HEK293 (cell line): Measurements from ENCODE around the gene UTP14A.
A peak's percentile ranks its signal among the peaks of the same experiment; 100 is the strongest.

Experiments
- CTCF ChIA-PET: fragments of 350-600 bp; formaldehyde crosslinking; extraction: SDS; loops from one replicate; lab custom pipeline; 2021; ENCODE audit warnings: antibody characterized with exemption; lab: Yijun Ruan, JAX
- POLR2A ChIA-PET: fragments of 300-600 bp; formaldehyde crosslinking; extraction: SDS; loops from one replicate; lab custom pipeline; 2020; ENCODE audit warnings: antibody characterized with exemption, inconsistent platforms; lab: Yijun Ruan, JAX
- H3K27ac ChIP-seq: fragments of 200-500 bp; sonication (Bioruptor generic); 2 replicates; pipeline ENCODE4 v1.5.1; 2014; ENCODE audit warnings: low read depth, low read length, control low read depth, inconsistent platforms; ENCODE audit errors: extremely low read depth
- H3K36me3 ChIP-seq, 2 experiments: fragments of 200-500 bp in 1 of 2; sonication (Bioruptor generic) in 1 of 2; 1 replicate in 1 of 2; 2 replicates in 1 of 2; pipeline ENCODE4 v1.5.1; 2014 to 2017; ENCODE audit warnings: inconsistent platforms in 2 of 2, low read length in 2 of 2; ENCODE audit not compliant: control insufficient read depth in 2 of 2, insufficient read depth in 1 of 2
- H3K4me1 ChIP-seq: fragments of 200-500 bp; sonication (Bioruptor generic); 2 replicates; pipeline ENCODE4 v1.5.1; 2014; ENCODE audit warnings: mild to moderate bottlenecking, low read length, inconsistent platforms; ENCODE audit not compliant: control insufficient read depth, insufficient read depth
- H3K4me3 ChIP-seq: 2 replicates; pipeline ENCODE4 v1.5.1; 2011; ENCODE audit warnings: low read depth, mild to moderate bottlenecking, control low read depth, low read length, moderate library complexity
- H3K9me3 ChIP-seq: fragments of 200-500 bp; sonication (Bioruptor generic); 2 replicates; pipeline ENCODE4 v1.5.1; 2014; ENCODE audit warnings: low read depth, low read length, inconsistent platforms; ENCODE audit not compliant: control insufficient read depth, insufficient read depth
- EGR2 ChIP-seq: fragments of 450-650 bp; formaldehyde crosslinking; IDR thresholded peaks from 2 replicates; pipeline ENCODE4 v1.5.1; 2016; ENCODE audit warnings: low read depth, missing biosample characterization, missing genetic modification characterization
- FEZF1 ChIP-seq: fragments of 450-650 bp; formaldehyde crosslinking; IDR thresholded peaks from 2 replicates; pipeline ENCODE4 v1.5.1; 2016; ENCODE audit warnings: missing biosample characterization, missing genetic modification characterization
- GLIS1 ChIP-seq: fragments of 450-650 bp; formaldehyde crosslinking; IDR thresholded peaks from 2 replicates; pipeline ENCODE4 v1.5.1; 2016; ENCODE audit warnings: missing biosample characterization, missing genetic modification characterization
- GLIS2 ChIP-seq: fragments of 450-650 bp; formaldehyde crosslinking; IDR thresholded peaks from 2 replicates; pipeline ENCODE4 v1.5.1; 2016; ENCODE audit warnings: missing biosample characterization, missing genetic modification characterization
- KLF1 ChIP-seq: fragments of 450-650 bp; formaldehyde crosslinking; IDR thresholded peaks from 2 replicates; pipeline ENCODE4 v1.5.1; 2016; ENCODE audit warnings: missing biosample characterization, missing genetic modification characterization
- KLF8 ChIP-seq: fragments of 450-650 bp; formaldehyde crosslinking; IDR thresholded peaks from 2 replicates; pipeline ENCODE4 v1.5.1; 2016; ENCODE audit warnings: missing biosample characterization, missing genetic modification characterization
- WT1 ChIP-seq: fragments of 450-650 bp; formaldehyde crosslinking; IDR thresholded peaks from 2 replicates; pipeline ENCODE4 v1.5.1; 2016; ENCODE audit warnings: missing biosample characterization, missing genetic modification characterization
- ZBTB17 ChIP-seq: fragments of 450-650 bp; formaldehyde crosslinking; IDR thresholded peaks from 2 replicates; pipeline ENCODE4 v1.5.1; 2016; ENCODE audit warnings: missing biosample characterization, missing genetic modification characterization
- ZNF133 ChIP-seq: fragments of 450-650 bp; formaldehyde crosslinking; IDR thresholded peaks from 2 replicates; pipeline ENCODE4 v1.5.1; 2016; ENCODE audit warnings: missing biosample characterization, missing genetic modification characterization
- ZNF174 ChIP-seq: fragments of 450-650 bp; formaldehyde crosslinking; IDR thresholded peaks from 2 replicates; pipeline ENCODE4 v1.5.0; 2017; ENCODE audit warnings: missing biosample characterization, mild to moderate bottlenecking, missing genetic modification characterization
- ZNF239 ChIP-seq: fragments of 450-650 bp; formaldehyde crosslinking; IDR thresholded peaks from 2 replicates; pipeline ENCODE4 v1.5.1; 2016; ENCODE audit warnings: missing biosample characterization, missing genetic modification characterization
- ZNF266 ChIP-seq: fragments of 450-650 bp; formaldehyde crosslinking; IDR thresholded peaks from 2 replicates; pipeline ENCODE4 v1.5.1; 2016; ENCODE audit warnings: missing biosample characterization, missing genetic modification characterization, low read depth
- ZNF324 ChIP-seq: fragments of 450-650 bp; formaldehyde crosslinking; IDR thresholded peaks from 2 replicates; pipeline ENCODE4 v1.5.1; 2016; ENCODE audit warnings: missing biosample characterization, missing genetic modification characterization
- ZNF366 ChIP-seq: fragments of 450-650 bp; formaldehyde crosslinking; conservative IDR thresholded peaks from 2 replicates; pipeline ENCODE4 v1.5.1; 2016; ENCODE audit warnings: missing biosample characterization, missing genetic modification characterization
- ZNF416 ChIP-seq: fragments of 450-650 bp; formaldehyde crosslinking; IDR thresholded peaks from 2 replicates; pipeline ENCODE4 v1.5.1; 2016; ENCODE audit warnings: missing biosample characterization, missing genetic modification characterization
- ZNF501 ChIP-seq: fragments of 450-650 bp; formaldehyde crosslinking; IDR thresholded peaks from 2 replicates; pipeline ENCODE4 v1.5.1; 2016; ENCODE audit warnings: missing biosample characterization, missing genetic modification characterization
- ZNF529 ChIP-seq: fragments of 450-650 bp; formaldehyde crosslinking; IDR thresholded peaks from 2 replicates; pipeline ENCODE4 v1.5.1; 2017; ENCODE audit warnings: missing genetic modification characterization, missing biosample characterization; ENCODE audit not compliant: insufficient replicate concordance
- ZNF549 ChIP-seq: fragments of 450-650 bp; IDR thresholded peaks from 2 replicates; pipeline ENCODE4 v1.5.1; 2018; ENCODE audit warnings: missing biosample characterization, missing genetic modification characterization, mild to moderate bottlenecking, inconsistent platforms, moderate library complexity
- ZNF610 ChIP-seq: fragments of 450-650 bp; formaldehyde crosslinking; IDR thresholded peaks from 2 replicates; pipeline ENCODE4 v1.5.1; 2016; ENCODE audit warnings: missing biosample characterization, missing genetic modification characterization, borderline replicate concordance
- ZNF747 ChIP-seq: fragments of 450-650 bp; formaldehyde crosslinking; IDR thresholded peaks from 2 replicates; pipeline ENCODE4 v1.5.1; 2016; ENCODE audit warnings: missing biosample characterization, missing genetic modification characterization
- ZNF792 ChIP-seq: fragments of 450-650 bp; formaldehyde crosslinking; IDR thresholded peaks from 2 replicates; pipeline ENCODE4 v1.5.1; 2016; ENCODE audit warnings: missing biosample characterization, missing genetic modification characterization
- ZNF843 ChIP-seq: fragments of 450-650 bp; formaldehyde crosslinking; IDR thresholded peaks from 2 replicates; pipeline ENCODE4 v1.5.1; 2016; ENCODE audit warnings: missing biosample characterization, missing genetic modification characterization
- TF ChIP-seq, protein P1 (sequence below): fragments of 450-650 bp; formaldehyde crosslinking; IDR thresholded peaks from 2 replicates; pipeline ENCODE4 v1.5.1; 2016; ENCODE audit warnings: missing biosample characterization, missing genetic modification characterization
- TF ChIP-seq, protein P2 (sequence below): fragments of 450-650 bp; formaldehyde crosslinking; IDR thresholded peaks from 2 replicates; pipeline ENCODE4 v1.5.1; 2016; ENCODE audit warnings: missing biosample characterization, missing genetic modification characterization
- TF ChIP-seq, protein P3 (sequence below): fragments of 450-650 bp; formaldehyde crosslinking; conservative IDR thresholded peaks from 2 replicates; pipeline ENCODE4 v1.5.1; 2016; ENCODE audit warnings: low read depth, missing biosample characterization, missing genetic modification characterization
- TF ChIP-seq, protein P4 (sequence below): fragments of 450-650 bp; IDR thresholded peaks from 2 replicates; pipeline ENCODE4 v1.5.1; 2018; ENCODE audit warnings: missing biosample characterization, missing genetic modification characterization

UTP14A gene

DNA sequence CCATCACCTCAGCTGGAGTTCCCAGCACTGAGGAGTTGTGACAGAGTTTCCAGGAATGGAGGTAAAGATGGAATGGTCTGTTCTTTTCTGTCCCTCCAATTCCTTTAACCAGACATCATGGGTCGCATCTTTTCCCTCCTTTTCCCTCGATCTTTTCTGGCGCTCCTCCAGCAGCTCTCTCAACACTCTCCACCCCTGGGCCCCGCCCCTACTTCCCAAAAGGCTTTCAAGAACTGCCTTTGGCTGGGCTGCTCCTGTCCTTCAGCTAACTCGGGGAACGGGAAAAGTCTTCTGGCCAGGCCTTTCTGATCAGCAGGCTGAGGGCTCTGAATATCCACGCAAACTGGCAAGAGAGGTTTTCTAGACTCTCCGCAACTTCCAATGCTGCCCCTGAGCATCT lies 34.0 kb downstream of the UTP14A start:
- POLR2A ChIA-PET, result interaction anchor here (1.0 kb wide), 2 partner anchors 17 to 21 kb away, joined by 3 to 4 read pairs; no protein-coding TSS in a partner anchor
- CTCF ChIA-PET, result interaction anchor here (0.6 to 1.3 kb wide), 2 partner anchors 14 to 176 kb away, joined by 3 to 5 read pairs; no protein-coding TSS in a partner anchor

DNA sequence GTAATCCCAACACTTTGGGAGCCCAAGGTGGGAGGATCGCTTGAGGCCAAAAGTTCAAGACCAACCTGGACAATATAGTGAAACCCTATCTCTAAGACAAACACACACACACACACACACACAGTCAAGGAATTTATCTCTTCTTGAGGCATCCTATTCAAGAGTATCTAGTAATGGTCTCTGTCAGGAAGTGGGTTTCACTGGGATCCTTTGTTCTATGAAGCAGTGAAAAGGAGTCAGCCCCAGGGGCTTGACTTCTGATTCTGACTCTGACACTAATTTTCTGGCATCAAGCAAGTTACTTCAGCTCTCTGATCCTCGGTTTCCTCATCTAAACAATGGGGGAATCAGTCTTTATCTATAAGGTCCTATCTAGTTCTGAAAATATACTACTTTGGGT lies 34.8 kb downstream of the UTP14A start:
- no peaks in the 10 kb centered on the region for H3K9me3 ChIP-seq
- POLR2A ChIA-PET, result interaction anchor here (1.0 kb wide), 1 partner anchor 20 kb away, joined by 3 read pairs; no protein-coding TSS in a partner anchor
- no peak for TF ChIP-seq ZNF747 (tag by site-specific recombination)
- TF ChIP-seq ZNF174, result no peak
- no peak for TF ChIP-seq FEZF1 (tag by site-specific recombination)
- TF ChIP-seq, protein P1, sequence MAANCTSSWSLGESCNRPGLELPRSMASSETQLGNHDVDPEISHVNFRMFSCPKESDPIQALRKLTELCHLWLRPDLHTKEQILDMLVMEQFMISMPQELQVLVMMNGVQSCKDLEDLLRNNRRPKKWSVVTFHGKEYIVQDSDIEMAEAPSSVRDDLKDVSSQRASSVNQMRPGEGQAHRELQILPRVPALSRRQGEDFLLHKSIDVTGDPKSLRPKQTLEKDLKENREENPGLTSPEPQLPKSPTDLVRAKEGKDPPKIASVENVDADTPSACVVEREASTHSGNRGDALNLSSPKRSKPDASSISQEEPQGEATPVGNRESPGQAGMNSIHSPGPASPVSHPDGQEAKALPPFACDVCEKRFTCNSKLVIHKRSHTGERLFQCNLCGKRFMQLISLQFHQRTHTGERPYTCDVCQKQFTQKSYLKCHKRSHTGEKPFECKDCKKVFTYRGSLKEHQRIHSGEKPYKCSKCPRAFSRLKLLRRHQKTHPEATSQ, result no peak
- TF ChIP-seq, protein P2, sequence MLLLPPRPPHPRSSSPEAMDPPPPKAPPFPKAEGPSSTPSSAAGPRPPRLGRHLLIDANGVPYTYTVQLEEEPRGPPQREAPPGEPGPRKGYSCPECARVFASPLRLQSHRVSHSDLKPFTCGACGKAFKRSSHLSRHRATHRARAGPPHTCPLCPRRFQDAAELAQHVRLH (tag by site-specific recombination), result no peak
- TF ChIP-seq ZNF266 (tag by site-specific recombination), result no peak
- TF ChIP-seq ZNF843 (tag by site-specific recombination), result no peak
- no peak for TF ChIP-seq ZNF133
- no peak for TF ChIP-seq ZNF792 (tag by site-specific recombination)
- TF ChIP-seq ZNF416, result no peak
- TF ChIP-seq KLF8 (tag by site-specific recombination), result no peak
- TF ChIP-seq ZNF366 (tag by site-specific recombination), result no peak
- TF ChIP-seq, protein P3, sequence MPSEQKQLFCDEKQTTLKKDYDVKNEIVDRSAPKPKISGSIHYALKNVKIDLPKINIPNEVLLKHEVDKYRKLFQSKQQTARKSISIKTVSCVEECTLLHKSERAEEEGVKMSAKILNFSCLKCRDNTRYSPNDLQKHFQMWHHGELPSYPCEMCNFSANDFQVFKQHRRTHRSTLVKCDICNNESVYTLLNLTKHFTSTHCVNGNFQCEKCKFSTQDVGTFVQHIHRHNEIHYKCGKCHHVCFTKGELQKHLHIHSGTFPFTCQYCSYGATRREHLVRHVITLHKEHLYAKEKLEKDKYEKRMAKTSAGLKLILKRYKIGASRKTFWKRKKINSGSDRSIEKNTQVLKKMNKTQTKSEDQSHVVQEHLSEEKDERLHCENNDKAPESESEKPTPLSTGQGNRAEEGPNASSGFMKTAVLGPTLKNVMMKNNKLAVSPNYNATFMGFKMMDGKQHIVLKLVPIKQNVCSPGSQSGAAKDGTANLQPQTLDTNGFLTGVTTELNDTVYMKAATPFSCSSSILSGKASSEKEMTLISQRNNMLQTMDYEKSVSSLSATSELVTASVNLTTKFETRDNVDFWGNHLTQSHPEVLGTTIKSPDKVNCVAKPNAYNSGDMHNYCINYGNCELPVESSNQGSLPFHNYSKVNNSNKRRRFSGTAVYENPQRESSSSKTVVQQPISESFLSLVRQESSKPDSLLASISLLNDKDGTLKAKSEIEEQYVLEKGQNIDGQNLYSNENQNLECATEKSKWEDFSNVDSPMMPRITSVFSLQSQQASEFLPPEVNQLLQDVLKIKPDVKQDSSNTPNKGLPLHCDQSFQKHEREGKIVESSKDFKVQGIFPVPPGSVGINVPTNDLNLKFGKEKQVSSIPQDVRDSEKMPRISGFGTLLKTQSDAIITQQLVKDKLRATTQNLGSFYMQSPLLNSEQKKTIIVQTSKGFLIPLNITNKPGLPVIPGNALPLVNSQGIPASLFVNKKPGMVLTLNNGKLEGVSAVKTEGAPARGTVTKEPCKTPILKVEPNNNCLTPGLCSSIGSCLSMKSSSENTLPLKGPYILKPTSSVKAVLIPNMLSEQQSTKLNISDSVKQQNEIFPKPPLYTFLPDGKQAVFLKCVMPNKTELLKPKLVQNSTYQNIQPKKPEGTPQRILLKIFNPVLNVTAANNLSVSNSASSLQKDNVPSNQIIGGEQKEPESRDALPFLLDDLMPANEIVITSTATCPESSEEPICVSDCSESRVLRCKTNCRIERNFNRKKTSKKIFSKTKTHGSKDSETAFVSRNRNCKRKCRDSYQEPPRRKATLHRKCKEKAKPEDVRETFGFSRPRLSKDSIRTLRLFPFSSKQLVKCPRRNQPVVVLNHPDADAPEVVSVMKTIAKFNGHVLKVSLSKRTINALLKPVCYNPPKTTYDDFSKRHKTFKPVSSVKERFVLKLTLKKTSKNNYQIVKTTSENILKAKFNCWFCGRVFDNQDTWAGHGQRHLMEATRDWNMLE (tag by site-specific recombination), result no peak
- no peak for TF ChIP-seq GLIS2
- TF ChIP-seq ZNF610 (tag by site-specific recombination), result no peak
- TF ChIP-seq ZNF324, result no peak
- TF ChIP-seq WT1 (tag by site-specific recombination), result no peak
- no peak for TF ChIP-seq EGR2 (tag by site-specific recombination)
- TF ChIP-seq, all 188 proteins: peak for 0
- Histone ChIP-seq H3K27ac (no peak overlapping the region), H3K4me3 (no peak overlapping the region), H3K36me3 (no peaks in the 10 kb centered on the region), H3K4me1 (no peaks in the 10 kb centered on the region)
- CTCF ChIA-PET, result interaction anchor here (0.6 to 1.3 kb wide), 3 partner anchors 13 to 175 kb away, joined by 3 to 5 read pairs (median 3); no protein-coding TSS in a partner anchor

More for the DNA sequence above, 34.0 kb downstream of the UTP14A start:
- TF ChIP-seq ZNF501 (tag by site-specific recombination) (no peak), ZNF549 (tag by site-specific recombination) (no peak), GLIS1 (tag by site-specific recombination) (0 out of 2 replicates have a peak, but pooled peaks have one; percentile 7), ZBTB17 (peak; percentile 60; the same call in 1 of the 2 replicates), KLF1 (tag by site-specific recombination) (peak; percentile 66), ZNF529 (tag by site-specific recombination) (no peak), ZNF239 (no peak)
- TF ChIP-seq, protein P4, sequence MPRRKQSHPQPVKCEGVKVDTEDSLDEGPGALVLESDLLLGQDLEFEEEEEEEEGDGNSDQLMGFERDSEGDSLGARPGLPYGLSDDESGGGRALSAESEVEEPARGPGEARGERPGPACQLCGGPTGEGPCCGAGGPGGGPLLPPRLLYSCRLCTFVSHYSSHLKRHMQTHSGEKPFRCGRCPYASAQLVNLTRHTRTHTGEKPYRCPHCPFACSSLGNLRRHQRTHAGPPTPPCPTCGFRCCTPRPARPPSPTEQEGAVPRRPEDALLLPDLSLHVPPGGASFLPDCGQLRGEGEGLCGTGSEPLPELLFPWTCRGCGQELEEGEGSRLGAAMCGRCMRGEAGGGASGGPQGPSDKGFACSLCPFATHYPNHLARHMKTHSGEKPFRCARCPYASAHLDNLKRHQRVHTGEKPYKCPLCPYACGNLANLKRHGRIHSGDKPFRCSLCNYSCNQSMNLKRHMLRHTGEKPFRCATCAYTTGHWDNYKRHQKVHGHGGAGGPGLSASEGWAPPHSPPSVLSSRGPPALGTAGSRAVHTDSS (tag by site-specific recombination), result no peak
- TF ChIP-seq, all 188 proteins: peak for 3
- Histone ChIP-seq H3K27ac (no peak overlapping the region), H3K9me3 (no peaks in the 10 kb centered on the region), H3K4me1 (no peaks in the 10 kb centered on the region), H3K4me3 (no peak overlapping the region), H3K36me3 (no peaks in the 10 kb centered on the region)
